ENCODE results near the gene BBS9. TPM values are rescaled to one million over a fixed set of nuclear protein-coding genes. Genes with fewer than 3 reads are reported as not detected.

Gene BBS9
- total RNA-seq, 1 experiment from 2014 or later, result 26.4 TPM

DNA sequence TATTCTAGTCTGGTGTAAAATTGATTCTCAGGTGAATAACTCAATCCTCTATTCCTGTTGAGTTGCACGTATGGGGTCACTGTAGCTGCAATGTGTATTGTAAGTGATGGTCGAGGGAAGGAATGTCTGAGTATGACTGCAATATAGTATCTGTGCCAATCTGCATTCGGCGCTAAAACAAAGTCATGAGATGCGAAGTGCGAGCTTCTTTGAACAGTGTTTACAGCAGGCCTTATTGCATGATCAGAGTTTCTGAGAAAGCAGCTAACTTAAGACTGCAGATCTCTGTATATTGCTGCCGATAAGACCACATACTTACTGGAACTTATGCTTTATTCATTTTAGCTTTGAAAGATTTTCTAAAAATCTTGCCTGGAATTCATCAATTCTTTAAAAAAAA is 434.3 kb downstream of the BBS9 start:
- Histone ChIP-seq H2BK120ac (ENCODE audit: low read depth, low read length, poor library complexity, severe bottlenecking) (no peak overlapping the region), H2AK5ac (ENCODE audit: insufficient read length, low read length) (no peak overlapping the region), H4K91ac (ENCODE audit: insufficient read length, low read depth, low read length) (no peak overlapping the region), H3K4me1 (ENCODE audit: insufficient read depth, low read length) (no peaks in the 10 kb centered on the region), H3K4me2 (ENCODE audit: insufficient read depth, insufficient read length, low read length) (no peak overlapping the region), H3K79me1 (ENCODE audit: insufficient read depth, low read depth, low read length, poor library complexity, severe bottlenecking) (no peaks in the 10 kb centered on the region), H2BK20ac (ENCODE audit: low read depth, low read length, poor library complexity, severe bottlenecking) (no peak overlapping the region), H2BK15ac (ENCODE audit: low read depth, low read length) (no peak overlapping the region), H3K27me3 (ENCODE audit: insufficient read depth, low read length) (no peaks in the 10 kb centered on the region), H3K56ac (ENCODE audit: insufficient read length, low read depth, low read length) (no peak overlapping the region), H3K18ac (ENCODE audit: insufficient read length, low read depth, low read length) (no peak overlapping the region), H2AFZ (ENCODE audit: low read length) (no peak overlapping the region), H3T11ph (ENCODE audit: low read length) (no peak overlapping the region), H3K9ac (ENCODE audit: extremely low read depth, insufficient read length, low read length) (no peak overlapping the region), H4K8ac (replicated peaks; ENCODE audit: insufficient read length, low read depth, low read length) (no peak overlapping the region), H2BK12ac (ENCODE audit: insufficient read length, low read depth, low read length) (no peak overlapping the region), H3K23me2 (ENCODE audit: insufficient read length, low read depth, low read length, poor library complexity, severe bottlenecking) (no peaks in the 10 kb centered on the region), H3K4ac (ENCODE audit: low read depth, low read length) (no peak overlapping the region), H4K5ac (ENCODE audit: insufficient read length, low read depth, low read length) (no peak overlapping the region), H3K27ac (ENCODE audit: insufficient read length, low read depth, low read length) (no peak overlapping the region), H2BK5ac (ENCODE audit: insufficient read length, low read length) (no peak overlapping the region), H4K20me1 (ENCODE audit: control insufficient read depth, insufficient read depth, insufficient read length) (no peaks in the 10 kb centered on the region), H3K9me3 (ENCODE audit: control insufficient read depth, low read depth, low read length) (no peaks in the 10 kb centered on the region), H3K14ac (ENCODE audit: insufficient read depth, low read length) (no peak overlapping the region), H3K23ac (ENCODE audit: insufficient read length, low read depth, low read length) (no peak overlapping the region), H3K79me2 (ENCODE audit: insufficient read depth, low read length) (no peaks in the 10 kb centered on the region)
- WGBS (ENCODE audit: extremely low coverage, insufficient read length, low lambda C conversion rate), result no CpG with 5 or more reads among the region's 7 CpGs
- Mint-ChIP-seq H3K4me3 (no peak overlapping the region), H3K27me3 (ENCODE audit: low read depth) (no peaks in the 10 kb centered on the region), H3K27ac (no peak overlapping the region), H3K4me1 (no peaks in the 10 kb centered on the region), H3K9me3 (no peaks in the 10 kb centered on the region), H3K36me3 (ENCODE audit: insufficient read depth in 1 of 3, low read depth in 3 of 3) (no peaks in the 10 kb centered on the region)
- no peak for TF ChIP-seq CTCF (conservative IDR thresholded peaks at IDR 0.05)
- no peak for DNase-seq
